ENCODE data around the gene NOX3.

NOX3 gene

DNA sequence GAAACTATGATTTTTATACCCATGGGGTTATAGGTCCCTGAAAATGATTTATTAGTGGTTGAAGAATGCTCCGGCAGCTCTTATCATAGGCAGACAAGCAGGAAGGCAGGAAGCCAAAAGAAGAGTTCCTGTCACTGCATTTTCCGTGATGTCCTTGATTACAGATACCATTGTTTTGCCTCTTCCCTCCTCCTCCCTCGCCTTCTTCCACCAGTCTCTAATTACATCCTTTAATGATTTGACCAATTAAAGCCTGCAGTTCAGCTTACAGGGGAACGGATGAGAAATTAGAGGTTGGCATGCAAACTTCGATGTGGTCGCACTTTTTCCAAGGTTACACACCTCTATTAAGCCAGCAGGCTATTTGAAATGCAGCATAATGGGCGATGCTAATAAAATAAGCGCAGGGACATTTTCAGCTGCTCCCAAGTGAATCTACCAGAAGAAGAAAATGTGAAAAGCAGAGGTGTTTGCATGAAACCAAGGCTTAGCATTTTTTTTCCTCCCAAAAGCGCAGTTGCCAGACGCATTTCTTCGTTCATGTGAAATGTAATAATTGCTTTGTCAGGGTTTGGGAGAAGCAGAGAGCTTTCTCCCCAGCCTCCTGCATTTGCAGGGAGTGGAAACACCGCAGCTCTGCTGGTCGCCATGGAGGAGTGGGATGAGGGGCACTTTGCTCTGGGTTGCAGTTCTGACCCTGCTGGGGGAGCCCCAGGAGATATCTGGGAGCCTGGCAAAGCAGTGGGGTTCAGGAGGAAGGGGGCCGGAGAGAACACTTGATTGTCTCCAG lies 6.0 kb downstream of the NOX3 start:
- CTCF ChIA-PET: no interaction called here
- Mint-ChIP-seq H3K27me3 (peaks cover 10% of the 10 kb centered on the region), H3K27ac (no peak overlapping the region), H3K36me3 (no peaks in the 10 kb centered on the region), H3K4me1 (peaks cover 8% of the 10 kb centered on the region), H3K9me3 (no peaks in the 10 kb centered on the region), H3K4me3 (no peak overlapping the region)
- no peak for DNase-seq

DNA sequence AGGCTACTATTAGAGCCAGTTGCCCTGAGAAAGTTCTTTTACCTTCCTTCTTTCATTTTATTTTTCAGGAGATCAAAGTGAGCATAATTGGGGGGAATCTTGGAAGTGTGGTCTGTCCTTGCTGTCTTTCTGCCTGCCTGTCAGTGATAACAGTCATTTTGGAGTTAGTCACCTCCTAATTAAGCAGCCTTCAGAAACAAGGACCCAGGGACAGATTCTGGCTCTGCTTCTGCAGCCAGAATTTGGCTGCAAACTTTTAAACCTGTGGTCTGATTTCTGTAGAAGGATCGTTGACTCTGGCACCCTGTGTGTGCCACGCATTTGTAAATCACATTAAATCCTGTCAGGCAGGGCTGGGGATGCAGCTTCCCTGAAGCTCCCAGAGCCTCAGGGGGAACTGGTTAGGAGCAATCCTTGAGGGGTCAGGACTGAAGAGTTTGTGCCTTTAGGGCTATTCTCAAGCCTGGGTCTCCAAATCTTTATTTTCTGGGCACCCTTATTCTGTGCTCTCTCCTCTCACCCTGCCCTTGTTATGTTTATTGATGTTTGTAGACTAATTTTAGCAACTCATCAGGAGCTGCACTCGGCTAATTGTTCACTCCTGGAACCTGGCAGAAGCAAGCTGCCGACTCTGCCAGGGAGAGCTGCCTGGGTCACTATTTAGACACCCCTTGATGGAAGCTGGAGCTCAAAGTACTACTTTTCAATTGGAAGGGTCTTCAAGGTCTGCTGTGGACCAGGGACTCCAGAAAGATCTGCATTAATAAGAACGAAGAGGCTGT lies 6.8 kb downstream of the NOX3 start:
- peaks cover 10% of the 10 kb centered on the region for H3K27me3 Mint-ChIP-seq
- peaks cover 15% of the 10 kb centered on the region for H3K4me1 Mint-ChIP-seq
- H3K4me3 Mint-ChIP-seq: no peak overlapping the region
- H3K27ac Mint-ChIP-seq: no peak overlapping the region
- no peaks in the 10 kb centered on the region for H3K9me3 Mint-ChIP-seq
- H3K36me3 Mint-ChIP-seq: no peaks in the 10 kb centered on the region
- DNase-seq: no peak
- CTCF ChIA-PET: no interaction called here

DNA sequence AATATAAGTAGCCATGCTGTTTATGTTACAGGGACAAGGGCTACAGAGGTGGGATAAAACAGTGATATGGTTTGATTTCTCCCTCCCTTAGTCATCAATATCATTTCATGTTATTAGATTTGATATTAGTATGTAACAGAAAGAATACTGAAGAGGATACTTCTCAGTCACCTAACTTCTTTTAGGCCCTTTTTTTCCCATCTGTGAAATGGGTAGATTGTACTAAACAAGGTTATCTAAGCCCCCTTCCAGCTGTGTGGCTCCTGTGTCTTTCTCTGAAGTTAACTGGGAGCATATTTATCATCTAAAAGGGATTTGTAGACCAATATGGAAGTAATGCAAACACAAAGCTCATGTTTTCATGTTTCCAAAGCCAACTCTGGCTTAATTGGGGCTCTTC lies 7.7 kb downstream of the NOX3 start:
- H3K4me1 Mint-ChIP-seq: peaks cover 15% of the 10 kb centered on the region
- peaks cover 10% of the 10 kb centered on the region for H3K27me3 Mint-ChIP-seq
- DNase-seq: no peak
- no peaks in the 10 kb centered on the region for H3K36me3 Mint-ChIP-seq
- no peaks in the 10 kb centered on the region for H3K9me3 Mint-ChIP-seq
- CTCF ChIA-PET: no interaction called here
- H3K27ac Mint-ChIP-seq: no peak overlapping the region
- no peak overlapping the region for H3K4me3 Mint-ChIP-seq

DNA sequence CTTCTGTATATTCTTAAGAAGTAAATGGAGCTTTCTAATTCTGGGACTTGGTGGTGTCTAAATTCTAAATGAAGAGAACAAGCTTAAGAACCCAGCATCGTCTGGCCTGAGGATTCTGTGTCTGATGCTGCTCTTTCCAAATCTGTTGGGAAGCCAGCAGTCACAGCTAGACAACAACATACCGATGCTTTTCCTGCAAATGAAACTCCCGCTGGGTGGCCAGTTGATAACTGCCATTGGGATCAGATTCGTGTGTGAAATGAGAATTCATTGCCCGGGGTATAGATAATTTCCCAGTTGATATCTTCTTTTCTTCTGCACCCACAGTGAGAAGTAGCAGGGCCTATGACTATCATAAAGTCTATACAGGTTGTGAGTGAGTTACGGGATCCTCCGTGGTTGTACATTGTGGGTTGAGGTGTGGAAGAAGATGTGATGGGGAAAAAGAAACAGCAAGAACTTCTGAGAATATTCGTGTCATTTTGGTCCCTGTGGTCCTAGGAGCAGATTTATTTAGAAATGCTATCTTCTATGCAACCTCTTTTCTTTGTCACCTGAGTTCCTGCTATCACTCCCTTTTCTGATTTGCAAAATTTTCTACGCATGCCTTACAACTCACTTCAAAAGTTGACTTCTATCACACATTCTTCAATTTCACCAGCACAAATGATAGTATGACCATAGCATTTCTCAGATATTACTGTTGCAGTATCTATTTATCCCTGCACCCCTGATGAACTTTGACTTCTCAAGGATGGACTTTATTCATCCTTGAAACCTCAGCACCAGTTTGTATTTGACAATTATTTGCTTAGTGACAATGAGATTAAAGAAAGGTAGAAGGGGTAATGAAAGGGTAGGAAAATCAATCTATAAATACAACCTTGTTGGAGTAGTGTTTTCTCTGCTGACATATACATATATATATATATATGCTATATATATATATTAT lies 10.4 kb downstream of the NOX3 start:
- H3K27me3 Mint-ChIP-seq: peaks cover 8% of the 10 kb centered on the region
- CTCF ChIA-PET: interaction anchor here (0.7 kb wide), 1 partner anchor 242 kb away, joined by 3 read pairs; no protein-coding TSS in a partner anchor
- H3K36me3 Mint-ChIP-seq: no peaks in the 10 kb centered on the region
- no peaks in the 10 kb centered on the region for H3K9me3 Mint-ChIP-seq
- DNase-seq: no peak
- H3K4me1 Mint-ChIP-seq: peaks cover 15% of the 10 kb centered on the region
- H3K27ac Mint-ChIP-seq: no peak overlapping the region
- H3K4me3 Mint-ChIP-seq: no peak overlapping the region

DNA sequence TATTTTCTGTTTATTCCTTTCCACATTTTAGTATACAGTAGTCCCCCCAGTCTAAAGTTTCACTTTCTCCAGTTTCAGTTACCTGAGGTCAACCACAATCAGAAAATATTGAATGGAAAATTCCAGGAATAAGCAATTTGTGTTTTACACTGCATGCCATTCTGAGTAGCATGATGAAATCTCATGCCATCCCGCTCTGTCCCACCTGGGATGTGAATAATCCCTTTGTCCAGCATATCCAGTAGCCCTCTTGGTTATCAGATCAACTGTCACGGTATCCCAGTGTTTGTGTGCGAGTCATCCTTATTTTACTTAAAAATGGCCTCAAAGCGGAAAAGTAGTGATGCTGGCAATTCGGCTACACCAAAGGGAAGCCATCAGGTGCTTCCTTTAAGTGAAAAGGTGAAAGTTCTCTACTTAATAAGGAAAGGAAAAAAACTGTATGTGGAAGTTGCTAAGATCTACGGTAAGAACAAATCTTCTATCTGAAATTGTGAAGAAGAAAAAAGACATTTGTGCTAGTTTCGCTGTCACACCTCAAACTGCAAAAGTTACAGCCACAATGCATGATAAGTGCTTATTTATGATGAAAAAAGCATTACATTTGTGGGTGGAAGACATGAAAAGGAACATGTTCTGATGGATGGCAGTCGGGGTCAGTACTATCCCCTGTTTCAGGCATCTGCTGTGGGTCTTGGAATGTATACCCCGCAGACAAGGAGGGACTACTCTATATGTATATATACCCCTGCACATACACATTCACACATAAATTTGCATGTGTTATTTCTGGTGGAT lies 11.3 kb downstream of the NOX3 start:
- no peak for DNase-seq
- H3K4me3 Mint-ChIP-seq: no peak overlapping the region
- no peaks in the 10 kb centered on the region for H3K36me3 Mint-ChIP-seq
- no peak overlapping the region for H3K27ac Mint-ChIP-seq
- H3K4me1 Mint-ChIP-seq: peaks cover 14% of the 10 kb centered on the region
- no peaks in the 10 kb centered on the region for H3K9me3 Mint-ChIP-seq
- peaks cover 4% of the 10 kb centered on the region for H3K27me3 Mint-ChIP-seq
- CTCF ChIA-PET: interaction anchor here (0.7 kb wide), 1 partner anchor 241 kb away, joined by 3 read pairs; no protein-coding TSS in a partner anchor

DNA sequence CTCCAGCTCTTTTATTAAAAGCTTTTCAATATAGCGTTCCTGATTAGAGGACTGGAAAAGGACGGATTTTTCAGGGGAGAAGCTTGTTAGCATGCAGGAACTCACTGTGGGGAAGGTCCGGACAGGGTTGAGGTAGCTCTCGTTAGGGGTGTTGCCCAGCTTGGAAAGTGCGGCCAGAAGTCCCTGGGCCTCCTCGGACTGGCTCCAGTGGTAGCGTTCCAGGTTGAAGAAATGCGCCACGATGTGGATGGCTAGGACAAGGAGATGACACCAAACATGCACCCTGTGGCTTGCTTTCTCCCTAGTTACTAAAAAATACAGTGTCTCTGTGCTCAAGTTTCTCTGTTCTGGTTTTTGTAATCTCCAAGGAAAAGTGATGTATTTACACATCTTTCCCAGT lies 12.5 kb downstream of the NOX3 start:
- Mint-ChIP-seq H3K27me3 (no peaks in the 10 kb centered on the region), H3K36me3 (no peaks in the 10 kb centered on the region), H3K27ac (no peak overlapping the region), H3K4me3 (no peak overlapping the region), H3K9me3 (no peaks in the 10 kb centered on the region), H3K4me1 (peaks cover 14% of the 10 kb centered on the region)
- CTCF ChIA-PET: no interaction called here
- no peak for DNase-seq

DNA sequence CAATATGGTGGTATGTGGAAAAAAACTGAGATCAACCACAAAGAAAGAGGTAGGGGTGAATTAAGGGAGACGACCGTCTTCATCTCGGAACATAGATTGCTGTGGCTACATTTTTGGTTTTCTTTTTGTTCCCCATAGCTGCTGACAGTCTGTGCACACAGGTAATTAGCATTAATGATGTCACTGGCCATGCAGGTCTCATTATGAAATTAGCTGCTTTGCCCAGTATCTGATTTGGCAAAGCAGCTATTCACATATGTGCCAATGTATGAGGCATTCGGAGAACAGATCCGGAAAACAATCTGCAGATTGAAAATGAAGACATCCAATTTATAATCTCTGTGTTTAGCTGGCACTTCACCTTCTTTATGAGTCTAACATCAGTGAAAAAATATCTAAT lies 13.1 kb downstream of the NOX3 start:
- Mint-ChIP-seq H3K4me1 (peaks cover 14% of the 10 kb centered on the region), H3K4me3 (no peak overlapping the region), H3K27ac (no peak overlapping the region), H3K9me3 (no peaks in the 10 kb centered on the region), H3K36me3 (no peaks in the 10 kb centered on the region), H3K27me3 (no peaks in the 10 kb centered on the region)
- CTCF ChIA-PET: no interaction called here
- no peak for DNase-seq

DNA sequence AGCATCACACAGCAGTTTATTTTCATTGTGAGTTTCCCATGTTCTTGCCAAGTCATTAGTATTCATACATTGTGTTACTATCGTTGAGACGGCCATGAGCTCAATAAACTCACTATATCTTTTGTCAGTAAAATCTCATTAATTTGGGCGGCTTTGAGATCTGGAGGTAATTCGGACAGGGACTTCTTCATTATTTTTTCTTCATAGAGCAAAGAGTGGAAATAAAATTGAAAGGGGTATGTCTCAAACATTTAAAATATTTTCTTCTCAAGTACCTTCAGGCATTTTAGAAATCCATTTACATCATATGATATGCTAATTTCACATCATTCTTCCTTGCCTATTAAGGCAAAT lies 14.6 kb downstream of the NOX3 start:
- no peaks in the 10 kb centered on the region for H3K9me3 Mint-ChIP-seq
- DNase-seq: no peak
- H3K36me3 Mint-ChIP-seq: no peaks in the 10 kb centered on the region
- no peaks in the 10 kb centered on the region for H3K27me3 Mint-ChIP-seq
- CTCF ChIA-PET: no interaction called here
- H3K4me1 Mint-ChIP-seq: peaks cover 14% of the 10 kb centered on the region
- no peak overlapping the region for H3K4me3 Mint-ChIP-seq
- no peak overlapping the region for H3K27ac Mint-ChIP-seq

DNA sequence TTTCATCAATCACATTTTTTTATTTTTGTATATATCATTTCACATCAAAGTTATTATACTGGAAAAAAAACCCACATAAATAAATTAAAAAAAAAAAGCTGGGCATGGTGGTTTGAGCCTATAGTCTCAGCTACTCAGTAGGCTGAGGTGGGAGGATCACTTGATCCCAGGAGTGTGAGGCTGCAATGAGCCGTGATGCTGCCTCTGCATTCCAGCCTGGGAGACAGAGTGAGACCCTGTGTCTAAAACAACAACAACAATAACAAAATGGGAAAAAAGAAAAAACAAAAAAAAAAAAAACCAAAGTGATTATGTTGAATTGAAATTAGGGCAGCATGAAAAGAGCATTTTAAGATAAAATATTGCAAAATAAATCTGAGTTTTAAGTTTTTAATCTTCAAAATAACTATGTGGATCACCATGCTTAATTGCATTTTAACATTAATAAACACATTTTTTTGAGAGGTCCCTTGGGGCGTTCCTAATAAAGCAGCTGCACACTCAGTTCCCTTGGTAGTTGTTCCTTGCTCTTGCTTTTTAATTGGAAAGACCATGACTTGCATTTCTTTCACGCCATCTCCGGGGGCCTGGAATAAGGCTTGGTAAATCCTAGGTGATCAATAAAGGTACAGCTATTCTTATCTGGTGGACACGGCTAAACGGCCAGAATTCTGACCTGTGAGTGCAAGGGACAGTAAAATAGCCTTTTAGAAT lies 15.1 kb downstream of the NOX3 start:
- H3K4me3 Mint-ChIP-seq: no peak overlapping the region
- no peaks in the 10 kb centered on the region for H3K9me3 Mint-ChIP-seq
- no peak for DNase-seq
- peaks cover 14% of the 10 kb centered on the region for H3K4me1 Mint-ChIP-seq
- H3K36me3 Mint-ChIP-seq: no peaks in the 10 kb centered on the region
- H3K27me3 Mint-ChIP-seq: no peaks in the 10 kb centered on the region
- no peak overlapping the region for H3K27ac Mint-ChIP-seq
- CTCF ChIA-PET: no interaction called here

DNA sequence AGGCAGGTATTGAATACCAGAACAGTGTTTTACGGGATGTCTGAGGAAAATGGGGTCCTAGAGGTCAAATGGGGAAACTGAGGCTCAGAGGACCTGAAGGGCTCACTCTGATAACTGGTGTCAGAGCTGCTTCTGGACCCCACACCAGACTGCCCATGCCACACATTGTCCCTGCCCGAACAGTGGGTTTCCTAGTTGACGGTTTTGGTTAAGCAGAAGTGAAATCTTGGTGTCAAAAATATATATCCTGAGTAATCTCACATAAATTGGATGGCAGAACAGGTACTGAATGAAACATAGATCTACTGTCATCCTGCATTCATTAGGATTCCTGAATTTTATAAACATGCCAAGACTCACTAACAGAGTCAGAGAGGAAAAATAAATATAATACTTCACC lies 16.3 kb downstream of the NOX3 start:
- Mint-ChIP-seq H3K9me3 (no peaks in the 10 kb centered on the region), H3K27ac (no peak overlapping the region), H3K4me3 (no peak overlapping the region), H3K4me1 (peaks cover 5% of the 10 kb centered on the region), H3K27me3 (no peaks in the 10 kb centered on the region), H3K36me3 (no peaks in the 10 kb centered on the region)
- CTCF ChIA-PET: no interaction called here
- no peak for DNase-seq

DNA sequence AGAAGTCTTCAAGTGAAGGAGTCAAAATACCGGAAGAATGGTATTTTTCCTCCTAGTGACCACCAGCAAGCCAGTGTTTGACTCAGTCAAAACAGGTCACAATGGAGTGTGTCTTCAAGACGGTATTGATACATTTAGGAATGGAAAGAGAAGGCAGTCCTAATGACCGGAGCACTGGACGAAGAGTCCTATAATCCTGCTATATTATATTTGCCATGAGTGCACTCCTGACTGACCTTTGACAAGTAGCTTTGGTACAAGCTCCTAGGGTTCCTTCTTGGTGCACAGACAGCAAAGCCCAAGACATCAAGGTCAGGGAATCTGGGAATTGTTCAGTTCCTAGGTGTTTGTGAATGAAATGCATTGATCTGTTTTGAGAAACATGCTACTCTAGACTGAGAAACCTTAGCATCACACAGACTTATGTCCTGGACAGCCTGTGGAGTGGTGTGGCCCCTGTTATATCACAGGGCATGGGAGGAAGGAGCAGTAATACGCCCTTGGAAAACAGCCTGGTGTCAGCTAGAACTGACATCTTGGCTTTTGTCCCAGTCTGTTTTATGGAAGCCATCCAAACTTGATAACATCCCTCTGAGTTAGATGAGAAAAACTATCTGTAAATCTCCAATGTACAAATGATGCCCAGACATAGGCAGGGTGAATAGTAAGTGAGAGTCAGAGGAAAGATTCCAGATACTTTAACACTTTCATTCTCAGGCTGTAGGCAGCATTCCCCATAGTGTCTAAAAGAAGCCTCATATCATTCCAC lies 18.5 kb downstream of the NOX3 start:
- Mint-ChIP-seq H3K4me3 (no peak overlapping the region), H3K36me3 (no peaks in the 10 kb centered on the region), H3K27me3 (no peaks in the 10 kb centered on the region), H3K27ac (no peak overlapping the region), H3K4me1 (no peaks in the 10 kb centered on the region), H3K9me3 (no peaks in the 10 kb centered on the region)
- CTCF ChIA-PET: no interaction called here
- DNase-seq: no peak

DNA sequence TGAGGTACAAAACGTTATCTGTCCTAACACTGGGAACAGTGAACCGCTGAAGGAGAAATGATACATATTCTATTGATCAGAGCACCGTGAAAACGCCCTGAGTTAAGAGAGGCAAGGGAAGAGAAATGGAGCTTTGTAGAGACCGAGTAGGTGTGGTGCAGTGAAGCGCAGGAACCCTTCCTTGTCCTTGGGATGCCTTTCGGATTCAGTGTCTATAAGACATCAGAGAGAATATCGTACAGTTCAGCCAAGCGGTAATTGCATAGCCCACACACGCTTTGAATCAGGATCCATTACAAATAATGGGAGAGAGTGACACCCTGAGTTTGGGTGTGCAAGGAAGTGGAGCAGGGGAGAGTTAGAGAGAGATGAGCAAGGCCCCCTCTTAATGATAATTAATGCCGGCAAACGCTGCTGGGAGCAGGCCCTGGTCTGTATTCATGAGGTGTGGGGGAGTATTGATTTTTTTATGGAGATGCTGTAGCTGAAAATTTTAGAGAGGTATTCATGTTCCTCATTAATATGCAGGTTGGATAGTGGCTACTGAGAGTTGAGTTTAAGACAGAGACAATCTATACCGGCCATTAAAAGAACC lies 20.7 kb downstream of the NOX3 start:
- no peaks in the 10 kb centered on the region for H3K36me3 Mint-ChIP-seq
- H3K27me3 Mint-ChIP-seq: no peaks in the 10 kb centered on the region
- H3K4me3 Mint-ChIP-seq: no peak overlapping the region
- H3K27ac Mint-ChIP-seq: no peak overlapping the region
- DNase-seq: no peak
- CTCF ChIA-PET: no interaction called here
- no peaks in the 10 kb centered on the region for H3K9me3 Mint-ChIP-seq
- no peaks in the 10 kb centered on the region for H3K4me1 Mint-ChIP-seq
